Lower leg skin (tissue), 3 donors: Measurements from ENCODE around the gene POC1B.

ENCODE experiments used
- CTCF ChIP-seq, 3 donors: fragments of 450-650 bp; IDR thresholded peaks; one replicate each; pipeline ENCODE4 v1.5.1; 2016; ENCODE audit warnings: antibody characterized with exemption in 3 of 3, mild to moderate bottlenecking in 3 of 3, moderate library complexity in 2 of 3
- POLR2A ChIP-seq, 2 donors: fragments of 450-650 bp; IDR thresholded peaks; one replicate each; pipeline ENCODE4 v1.6.1; 2016 to 2017; ENCODE audit warnings: antibody characterized with exemption in 2 of 2, mild to moderate bottlenecking in 1 of 2, moderate library complexity in 1 of 2

GRCh38 chr12:89476232-89476631, 49.6 kb downstream of the POC1B start:
- no peak for TF ChIP-seq POLR2A (IDR thresholded peaks at IDR 0.05)
- no peak for TF ChIP-seq CTCF (IDR thresholded peaks at IDR 0.05)
